Hematopoietic multipotent progenitor cell treated with erythropoietin and hydrocortisone succinate and interleukin-3 and kit ligand, for 15 days (in vitro differentiated cells): ENCODE results near the gene STX7.

Experiments used
- DNase-seq: peaks from one replicate; pipeline ENCODE4 v3.0.0-alpha.2; 2015; ENCODE audit warnings: low spot score

STX7 gene

GRCh38 chr6:132476688-132477087 is 36.2 kb downstream of the STX7 start:
- DNase-seq: no peak

GRCh38 chr6:132475925-132476324 is 37.0 kb downstream of the STX7 start:
- no peak for DNase-seq

- no peak for DNase-seq
These were observed 41.1 kb downstream of the STX7 start for GRCh38 chr6:132471787-132472186.

GRCh38 chr6:132466952-132467351 is 46.0 kb downstream of the STX7 start:
- DNase-seq: no peak

GRCh38 chr6:132465530-132466485 is 47.1 kb downstream of the STX7 start:
- DNase-seq: no peak

GRCh38 chr6:132464538-132465256 is 48.2 kb downstream of the STX7 start:
- DNase-seq: no peak

- no peak for DNase-seq
These were observed 51.0 kb downstream of the STX7 start for GRCh38 chr6:132461958-132462357.

- DNase-seq: no peak
These were observed 53.3 kb downstream of the STX7 start for GRCh38 chr6:132459605-132459952.

GRCh38 chr6:132458887-132459604 is 53.9 kb downstream of the STX7 start:
- DNase-seq: no peak

GRCh38 chr6:132456700-132457143 is 56.2 kb downstream of the STX7 start:
- no peak for DNase-seq

GRCh38 chr6:132446855-132447241 is 66.1 kb downstream of the STX7 start:
- no peak for DNase-seq

- no peak for DNase-seq
These were observed 66.6 kb downstream of the STX7 start for GRCh38 chr6:132446141-132446854.

- DNase-seq: no peak
These were observed 67.5 kb downstream of the STX7 start for GRCh38 chr6:132445201-132445951.

GRCh38 chr6:132443206-132443605 is 69.7 kb downstream of the STX7 start:
- no peak for DNase-seq

GRCh38 chr6:132430110-132430509 is 82.8 kb downstream of the STX7 start:
- DNase-seq: no peak

- no peak for DNase-seq
These were observed 87.7 kb downstream of the STX7 start for GRCh38 chr6:132425176-132425575.

- DNase-seq: no peak
These were observed 89.1 kb downstream of the STX7 start for GRCh38 chr6:132423839-132424238.

- DNase-seq: no peak
These were observed 94.5 kb downstream of the STX7 start for GRCh38 chr6:132418235-132418965.

GRCh38 chr6:132414761-132415160 is 98.2 kb downstream of the STX7 start:
- DNase-seq: no peak

- no peak for DNase-seq
These were observed 98.6 kb downstream of the STX7 start for GRCh38 chr6:132414322-132414721.

GRCh38 chr6:132413499-132413802 is 99.5 kb downstream of the STX7 start:
- no peak for DNase-seq
